K562 (cell line): ENCODE results near the gene MRAP2. TPM values are rescaled to one million over a fixed set of nuclear protein-coding genes. Genes with fewer than 3 reads are reported as not detected.

Source experiments
- ATF7 ChIP-seq: fragments of 450-650 bp; IDR thresholded peaks from 2 replicates; pipeline ENCODE4 v1.7.1; 2014; ENCODE audit warnings: mild to moderate bottlenecking, moderate library complexity
- CREB3 ChIP-seq: fragments of 450-650 bp; conservative IDR thresholded peaks from 2 replicates; pipeline ENCODE4 v1.6.1; 2016; ENCODE audit warnings: missing genetic modification characterization, low read depth, mild to moderate bottlenecking, missing compliant biosample characterization, moderate library complexity
- EHMT2 ChIP-seq: fragments of 450-650 bp; IDR thresholded peaks from 2 replicates; pipeline ENCODE4 v1.6.1; 2018; ENCODE audit warnings: antibody characterized with exemption
- FOXP1 ChIP-seq: sonication (generic); formaldehyde crosslinking; IDR thresholded peaks from 2 replicates; pipeline ENCODE4 v1.8.0; 2022; ENCODE audit warnings: mild to moderate bottlenecking, missing genetic modification reagents
- FOXP4 ChIP-seq: sonication (generic); formaldehyde crosslinking; IDR thresholded peaks from 2 replicates; pipeline ENCODE4 v1.8.0; 2022; ENCODE audit warnings: mild to moderate bottlenecking, missing genetic modification reagents, borderline replicate concordance
- ILF3 ChIP-seq: fragments of 450-650 bp; IDR thresholded peaks from 2 replicates; pipeline ENCODE4 v1.6.1; 2018; ENCODE audit warnings: antibody characterized with exemption, mild to moderate bottlenecking, moderate library complexity, borderline replicate concordance
- JUND ChIP-seq, 2 experiments: IDR thresholded peaks; 2 replicates in 1 of 2; 3 replicates in 1 of 2; pipeline ENCODE4 v1.6.1; 2011; ENCODE audit warnings: borderline replicate concordance in 2 of 2, low read depth in 2 of 2, low read length in 2 of 2, improper control_type of control experiment in 1 of 2, missing biosample characterization in 1 of 2, missing genetic modification characterization in 1 of 2, missing genetic modification reagents in 1 of 2
- MCM2 ChIP-seq: fragments of 450-650 bp; IDR thresholded peaks from 2 replicates; pipeline ENCODE4 v1.6.1; 2017; ENCODE audit warnings: low read depth, mild to moderate bottlenecking
- MECOM ChIP-seq: fragments of 250-450 bp; sonication (Bioruptor Pico); IDR thresholded peaks from 2 replicates; pipeline ENCODE4 v1.8.0; 2022; ENCODE audit warnings: inconsistent platforms
- MXI1 ChIP-seq: IDR thresholded peaks from 2 replicates; pipeline ENCODE4 v1.6.1; 2011; ENCODE audit warnings: low read depth, mild to moderate bottlenecking, improper control_type of control experiment, low read length
- NR3C1 ChIP-seq: sonication (generic); formaldehyde crosslinking; IDR thresholded peaks from 2 replicates; pipeline ENCODE4 v1.8.1; 2022; ENCODE audit warnings: missing genetic modification reagents
- PML ChIP-seq: IDR thresholded peaks from 2 replicates; pipeline ENCODE4 v1.6.1; 2012; ENCODE audit warnings: low read length, inconsistent platforms
- RBM15 ChIP-seq: fragments of 200-400 bp; formaldehyde crosslinking; IDR thresholded peaks from 2 replicates; pipeline ENCODE4 v1.6.1; 2018; ENCODE audit warnings: mild to moderate bottlenecking, low read length, moderate library complexity; ENCODE audit not compliant: insufficient read depth
- SMAD2 ChIP-seq: fragments of 150-350 bp; IDR thresholded peaks from 2 replicates; pipeline ENCODE4 v1.6.1; 2014; ENCODE audit warnings: low read depth, mild to moderate bottlenecking, low read length
- SNAPC5 ChIP-seq: fragments of 250-450 bp; sonication (Bioruptor Pico); IDR thresholded peaks from 2 replicates; pipeline ENCODE4 v1.8.0; 2021; ENCODE audit warnings: moderate library complexity, mild to moderate bottlenecking, inconsistent platforms
- SNIP1 ChIP-seq: fragments of 450-650 bp; IDR thresholded peaks from 2 replicates; pipeline ENCODE4 v1.7.1; 2017; ENCODE audit warnings: low read depth, mild to moderate bottlenecking
- TAF7 ChIP-seq: fragments of 450-650 bp; IDR thresholded peaks from 2 replicates; pipeline ENCODE4 v1.6.1; 2016; ENCODE audit warnings: missing genetic modification characterization, missing compliant biosample characterization
- TAF9B ChIP-seq: fragments of 450-650 bp; IDR thresholded peaks from 2 replicates; pipeline ENCODE4 v1.6.1; 2018; ENCODE audit warnings: mild to moderate bottlenecking; ENCODE audit not compliant: partially characterized antibody
- THRA ChIP-seq: fragments of 450-650 bp; IDR thresholded peaks from 2 replicates; pipeline ENCODE4 v1.6.1; 2017; ENCODE audit warnings: mild to moderate bottlenecking, moderate library complexity
- WHSC1 ChIP-seq: IDR thresholded peaks from one replicate; pipeline ENCODE4 v1.6.1; 2012; ENCODE audit warnings: low read length, control low read depth, inconsistent platforms
- ZBED1 ChIP-seq: IDR thresholded peaks from 2 replicates; pipeline ENCODE4 v1.6.1; 2014
- ZBTB5 ChIP-seq: fragments of 450-650 bp; IDR thresholded peaks from 2 replicates; pipeline ENCODE4 v1.6.1; 2017; ENCODE audit warnings: antibody characterized with exemption
- ZNF146 ChIP-seq: IDR thresholded peaks from one replicate; pipeline ENCODE4 v1.6.1; 2018; ENCODE audit warnings: missing compliant biosample characterization; ENCODE audit not compliant: unreplicated experiment
- ZNF197 ChIP-seq: fragments of 200-800 bp; sonication (Bioruptor generic); IDR thresholded peaks from 2 replicates; pipeline ENCODE4 v1.6.1; 2016; ENCODE audit warnings: low read depth, missing genetic modification characterization, missing compliant biosample characterization
- ZNF77 ChIP-seq: fragments of 250-450 bp; sonication (Bioruptor Pico); IDR thresholded peaks from 2 replicates; pipeline ENCODE4 v1.5.0; 2020
- ZNF830 ChIP-seq: fragments of 250-450 bp; sonication (Bioruptor Pico); IDR thresholded peaks from 2 replicates; pipeline ENCODE4 v1.5.0; 2021; ENCODE audit warnings: mild to moderate bottlenecking
- polyA plus RNA-seq, 8 experiments: library from polyadenylated mRNA; depleted of rRNA in 4 of 8; stranded (reverse) in 5 of 8; unstranded in 3 of 8; fragments of >200 nt; fragmentation: Nextera tagmentation in 2 of 8; fragmentation: Illumina TruSeq in 1 of 8; extraction: Ambion mirVana in 2 of 8; extraction: Trizol in 1 of 8; gene quantifications; 2 replicates each; pipeline versions ENCODE4 v1.2.1 to v1.2.3, GENCODE V29; 2011 to 2014; ENCODE audit warnings: inconsistent platforms in 1 of 8, missing spikeins in 1 of 8
- total RNA-seq, 7 experiments: library from RNA; depleted of rRNA in 6 of 7; stranded (reverse); fragments of >200 nt in 6 of 7; fragmentation: Illumina TruSeq in 2 of 7; extraction: Trizol in 2 of 7; gene quantifications; 2 replicates each; pipeline versions ENCODE4 v1.2.1 to v1.2.3, GENCODE V29; 2011 to 2021; ENCODE audit warnings: low replicate concordance in 1 of 7

MRAP2 gene
- total and polyA plus RNA-seq, 9 of the 15 experiments (the other 6 are each of a cell fraction or from before 2014, with no cell fraction given): 5.9 to 38.9 (median 9.3) TPM

- TF ChIP-seq EHMT2: peak; percentile 70; the same call in 1 of the 2 replicates
- TF ChIP-seq SNAPC5 (CRISPR knock-in tag): no peak
- TF ChIP-seq FOXP4: no peak
- TF ChIP-seq SNIP1: no peak
- no peak for TF ChIP-seq THRA
- no peak for TF ChIP-seq ZNF146 (CRISPR knock-in tag)
- TF ChIP-seq WHSC1: no peak
- TF ChIP-seq ZBED1: 0 out of 2 replicates have a peak, but pooled peaks have one; percentile 56
- TF ChIP-seq ZBTB5: no peak
- no peak for TF ChIP-seq ILF3
- TF ChIP-seq FOXP1 (CRISPR knock-in tag): no peak
- TF ChIP-seq RBM15: no peak
- no peak for TF ChIP-seq ZNF830 (CRISPR knock-in tag)
- TF ChIP-seq SMAD2: no peak
- no peak for TF ChIP-seq MXI1
- TF ChIP-seq MCM2: no peak
- TF ChIP-seq TAF9B: no peak
- TF ChIP-seq ZNF77: no peak
- TF ChIP-seq MECOM (CRISPR knock-in tag): no peak
- no peak for TF ChIP-seq ZNF197 (CRISPR knock-in tag)
- no peak for TF ChIP-seq NR3C1 (CRISPR knock-in tag)
- no peak for TF ChIP-seq TAF7 (tag)
- peak; percentile 88 for TF ChIP-seq JUND (IDR thresholded peaks at IDR 0.05; ENCODE audit: borderline replicate concordance, low read depth, low read length)
- peak; percentile 89; the same call in 2 of the 3 replicates for TF ChIP-seq JUND (tag; IDR thresholded peaks at IDR 0.05; ENCODE audit: borderline replicate concordance, low read depth, low read length)
- no peak for TF ChIP-seq ATF7
- TF ChIP-seq CREB3 (tag): no peak
- TF ChIP-seq PML: no peak
Observed at GRCh38 chr6:84050408-84050807, 16.8 kb downstream of the MRAP2 start (continued).
